B cell (primary cell): ENCODE data around the gene PDLIM4.

Source experiments
- CTCF ChIP-seq: fragments of 200-600 bp; IDR thresholded peaks from one replicate; pipeline ENCODE4 v1.8.0; 2022; ENCODE audit warnings: antibody characterized with exemption, mild to moderate bottlenecking
- EZH2 ChIP-seq: IDR thresholded peaks from 2 replicates; pipeline ENCODE4 v1.6.1; 2012; ENCODE audit warnings: borderline replicate concordance, low read depth, mild to moderate bottlenecking, moderate library complexity, low read length; ENCODE audit not compliant: insufficient read depth, poor library complexity, severe bottlenecking

- TF ChIP-seq CTCF: no peak
- TF ChIP-seq EZH2: no peak
Observed at GRCh38 chr5:132303589-132303988, 46.1 kb downstream of the PDLIM4 start.
